Measurements from ENCODE around the gene PHLDB1. TPM values are rescaled to one million over a fixed set of nuclear protein-coding genes. Genes with fewer than 3 reads are reported as not detected.
A peak's percentile ranks its signal among the peaks of the same experiment; 100 is the strongest.

Gene PHLDB1
- total RNA-seq, 1 experiment from 2014 or later: 36.2 TPM

DNA sequence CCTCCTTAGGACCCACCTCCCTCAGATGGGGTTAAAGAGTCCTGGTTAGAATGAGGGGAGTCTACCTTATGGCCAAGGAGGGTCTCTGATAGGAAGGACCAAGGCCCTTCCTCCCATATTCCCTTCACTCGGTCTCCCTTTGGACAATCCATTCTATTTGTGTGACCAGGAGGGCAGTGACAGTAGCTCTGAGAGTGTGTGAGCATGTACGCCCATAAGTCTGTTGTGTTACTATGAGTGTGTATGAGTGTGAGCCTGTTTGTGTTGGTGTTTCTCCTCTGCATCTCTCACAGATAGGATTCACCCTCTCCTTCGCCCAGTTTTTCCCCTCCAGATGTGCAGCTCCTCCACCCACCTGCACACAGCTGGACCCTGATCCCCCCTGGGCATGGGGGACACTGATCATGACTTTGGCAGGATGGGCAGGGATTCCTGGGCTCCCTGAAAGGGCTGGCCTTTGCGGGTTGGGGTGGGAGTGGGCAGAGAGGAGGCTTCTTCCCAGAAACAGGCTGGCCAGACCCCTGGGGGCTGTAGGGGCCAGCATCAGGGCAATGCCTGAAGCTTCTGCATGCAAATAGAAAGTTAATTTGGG, 14.5 kb downstream of the PHLDB1 start:
- Histone ChIP-seq H3K4me2 (ENCODE audit: low read length) (peak overlapping the region; percentile 94), H3K27me3 (ENCODE audit: insufficient read depth, low read length) (no peaks in the 10 kb centered on the region), H3K9ac (ENCODE audit: low read length) (peak overlapping the region; percentile 84), H3K9me2 (ENCODE audit: insufficient read depth) (no peaks in the 10 kb centered on the region), H3K4me3 (replicated peaks in 1 of 2; ENCODE audit: low read depth in 1 of 2, low read length in 2 of 2) (peak overlapping the region; percentile 62 to 84), H3K9me3 (ENCODE audit: control insufficient read depth in 1 of 2, insufficient read depth in 1 of 2, low read depth in 1 of 2, low read length in 2 of 2) (no peaks in the 10 kb centered on the region), H3K4me1 (ENCODE audit: control insufficient read depth in 1 of 2, insufficient read depth in 2 of 2, low read length in 2 of 2) (peaks cover 61 to 73% of the 10 kb centered on the region in 2 experiments), H3K27ac (ENCODE audit: low read depth, low read length) (peak overlapping the region; percentile 96), H2AFZ (ENCODE audit: low read depth, low read length, poor library complexity, severe bottlenecking) (no peak overlapping the region), H3K79me2 (ENCODE audit: insufficient read depth, low read length) (peaks cover 6% of the 10 kb centered on the region), H3K36me3 (ENCODE audit: control insufficient read depth in 1 of 2, insufficient read depth in 2 of 2, low read length in 2 of 2) (peaks cover 0 to under 1% of the 10 kb centered on the region in 2 experiments; a peak in 2 of 4 replicates), H4K20me1 (ENCODE audit: insufficient read depth) (no peaks in the 10 kb centered on the region)
- ChIA-PET POLR2A (interaction anchor here (0.7 to 3.3 kb wide), 7 partner anchors 9 to 290 kb away, joined by 3 to 33 read pairs (median 8); partner anchors contain the start of gene PHLDB1), CTCF (interaction anchor here (0.9 to 1.9 kb wide), 7 partner anchors 9 to 37 kb away, joined by 3 to 7 read pairs (median 4); partner anchors contain the start of gene PHLDB1), RAD21 (ENCODE audit: low non-redundant PET in 1 of 2, low total read pairs in 2 of 2, uncharacterized antibody in 2 of 2, unreplicated experiment in 2 of 2) (no interaction called here)
- DNase-seq (ENCODE audit: low read depth, low spot score): no peak
- TSS peak; percentile 47 for BruUV-seq (replicated peaks)
- TF ChIP-seq RAD21 (IDR thresholded peaks at IDR 0.05; ENCODE audit: low read depth): no peak
- no peak for TF ChIP-seq ELF1 (IDR thresholded peaks at IDR 0.05; ENCODE audit: borderline replicate concordance, low read depth)
- no peak for TF ChIP-seq CTCF (IDR thresholded peaks at IDR 0.05 in 2 of 3, conservative IDR thresholded peaks at IDR 0.05 in 1 of 3; ENCODE audit: borderline replicate concordance in 1 of 3, insufficient read depth in 1 of 3, low read depth in 2 of 3, low read length in 2 of 3)
- no peak for TF ChIP-seq SIN3A (IDR thresholded peaks at IDR 0.05; ENCODE audit: low read depth)
- TF ChIP-seq MAX (IDR thresholded peaks at IDR 0.05): no peak
- TF ChIP-seq POLR2A (IDR thresholded peaks at IDR 0.05; ENCODE audit: borderline replicate concordance, extremely low read depth, insufficient read depth, insufficient read length): no peak
- no peak for TF ChIP-seq FOSL1 (IDR thresholded peaks at IDR 0.05; ENCODE audit: low read depth)
- TF ChIP-seq SRF (IDR thresholded peaks at IDR 0.05; ENCODE audit: low read depth): no peak
- no peak for TF ChIP-seq ZFX (IDR thresholded peaks at IDR 0.05)
- no peak for TF ChIP-seq SP1 (IDR thresholded peaks at IDR 0.05; ENCODE audit: low read depth)
- no peak for TF ChIP-seq ZNF274 (IDR thresholded peaks at IDR 0.05; ENCODE audit: low read depth, low read length)
- no peak for TF ChIP-seq CBX3 (IDR thresholded peaks at IDR 0.05; ENCODE audit: low read depth)
- TF ChIP-seq, protein P1, sequence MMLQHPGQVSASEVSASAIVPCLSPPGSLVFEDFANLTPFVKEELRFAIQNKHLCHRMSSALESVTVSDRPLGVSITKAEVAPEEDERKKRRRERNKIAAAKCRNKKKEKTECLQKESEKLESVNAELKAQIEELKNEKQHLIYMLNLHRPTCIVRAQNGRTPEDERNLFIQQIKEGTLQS (IDR thresholded peaks at IDR 0.05): no peak
- TF ChIP-seq REST (IDR thresholded peaks at IDR 0.05; ENCODE audit: low read depth): no peak
- no peak for TF ChIP-seq TCF7L2 (IDR thresholded peaks at IDR 0.05; ENCODE audit: borderline replicate concordance, extremely low read depth, insufficient read depth, insufficient read length)
- TF ChIP-seq EZH2phosphoT487 (IDR thresholded peaks at IDR 0.05; ENCODE audit: borderline replicate concordance): no peak
- no peak for TF ChIP-seq CEBPB (IDR thresholded peaks at IDR 0.05; ENCODE audit: low read depth)
- TF ChIP-seq EGR1 (IDR thresholded peaks at IDR 0.05; ENCODE audit: low read depth): no peak
- no peak for TF ChIP-seq POLR2AphosphoS5 (IDR thresholded peaks at IDR 0.05; ENCODE audit: low read depth, low read length)
- no peak for TF ChIP-seq ZBTB33 (IDR thresholded peaks at IDR 0.05; ENCODE audit: extremely low read depth, insufficient replicate concordance, low read length)
- intact Hi-C loops (cut with micrococcal nuclease): no loop called here
- no peak for ATAC-seq

Measured in HCT116 (cell line).